HepG2 (cell line): Measurements from ENCODE around the gene CCDC197.

Experiments
- CEBPZ ChIP-seq: IDR thresholded peaks from 2 replicates; pipeline ENCODE4 v1.6.1; 2012; ENCODE audit warnings: low read length, improper control_type of control experiment
- CHD2 ChIP-seq: IDR thresholded peaks from 2 replicates; pipeline ENCODE4 v1.6.1; 2011; ENCODE audit warnings: low read depth, low read length, improper control_type of control experiment
- CREB1 ChIP-seq, 2 experiments: fragments of 450-650 bp in 1 of 2; IDR thresholded peaks; 2 replicates each; pipeline ENCODE4 v1.6.1; 2016 to 2017; ENCODE audit warnings: control low read depth in 1 of 2, mild to moderate bottlenecking in 1 of 2, missing compliant biosample characterization in 1 of 2, missing genetic modification characterization in 1 of 2
- ELF1 ChIP-seq: sonication (generic); formaldehyde crosslinking; IDR thresholded peaks from 2 replicates; pipeline ENCODE4 v1.4.0; 2020; ENCODE audit warnings: missing genetic modification reagents
- FOXA1 ChIP-seq, 2 experiments: fragments of 450-650 bp in 1 of 2; sonication (generic) in 1 of 2; formaldehyde crosslinking in 1 of 2; IDR thresholded peaks; 2 replicates each; pipeline versions ENCODE4 v1.4.0 to v1.6.1; 2016 to 2020; ENCODE audit warnings: missing genetic modification reagents in 1 of 2
- MED13 ChIP-seq: sonication (generic); formaldehyde crosslinking; IDR thresholded peaks from 2 replicates; pipeline ENCODE4 v1.5.0; 2020; ENCODE audit warnings: missing genetic modification reagents
- ZNF792 ChIP-seq: IDR thresholded peaks from 2 replicates; pipeline ENCODE4 v1.6.1; 2016
- ZSCAN12 ChIP-seq: sonication (generic); formaldehyde crosslinking; IDR thresholded peaks from 2 replicates; pipeline ENCODE4 v1.9.0; 2021; ENCODE audit warnings: mild to moderate bottlenecking, missing genetic modification reagents

- no peak for TF ChIP-seq CHD2
- no peak for TF ChIP-seq ELF1
- no peak for TF ChIP-seq CEBPZ
- no peak for TF ChIP-seq CREB1 (IDR thresholded peaks at IDR 0.05)
- TF ChIP-seq CREB1 (CRISPR knock-in tag; IDR thresholded peaks at IDR 0.05): no peak
- TF ChIP-seq FOXA1 (IDR thresholded peaks at IDR 0.05): no peak
- TF ChIP-seq FOXA1 (CRISPR knock-in tag; IDR thresholded peaks at IDR 0.05): no peak
- no peak for TF ChIP-seq ZSCAN12 (CRISPR knock-in tag)
- no peak for TF ChIP-seq ZNF792
- no peak for TF ChIP-seq MED13 (CRISPR knock-in tag)
Measured at GRCh38 chr14:94011795-94012194, 14.7 kb downstream of the CCDC197 start.
